OCI-LY7 (cell line): ENCODE measurements around the gene CTNNBIP1.

ENCODE experiments used
- EZH2phosphoT487 ChIP-seq: fragments of 200-600 bp; sonication (generic); IDR thresholded peaks from 2 replicates; pipeline ENCODE4 v1.6.1; 2018; ENCODE audit warnings: low read depth, borderline replicate concordance, mild to moderate bottlenecking, mixed run types, antibody characterized with exemption, low read length, moderate library complexity, mixed read lengths
- TF ChIP-seq, protein P1 (sequence below): fragments of 200-600 bp; sonication (generic); conservative IDR thresholded peaks from 2 replicates; pipeline ENCODE4 v1.5.1; 2014; ENCODE audit warnings: mild to moderate bottlenecking, antibody characterized with exemption, low read length, moderate library complexity, mixed read lengths

- TF ChIP-seq, protein P1, sequence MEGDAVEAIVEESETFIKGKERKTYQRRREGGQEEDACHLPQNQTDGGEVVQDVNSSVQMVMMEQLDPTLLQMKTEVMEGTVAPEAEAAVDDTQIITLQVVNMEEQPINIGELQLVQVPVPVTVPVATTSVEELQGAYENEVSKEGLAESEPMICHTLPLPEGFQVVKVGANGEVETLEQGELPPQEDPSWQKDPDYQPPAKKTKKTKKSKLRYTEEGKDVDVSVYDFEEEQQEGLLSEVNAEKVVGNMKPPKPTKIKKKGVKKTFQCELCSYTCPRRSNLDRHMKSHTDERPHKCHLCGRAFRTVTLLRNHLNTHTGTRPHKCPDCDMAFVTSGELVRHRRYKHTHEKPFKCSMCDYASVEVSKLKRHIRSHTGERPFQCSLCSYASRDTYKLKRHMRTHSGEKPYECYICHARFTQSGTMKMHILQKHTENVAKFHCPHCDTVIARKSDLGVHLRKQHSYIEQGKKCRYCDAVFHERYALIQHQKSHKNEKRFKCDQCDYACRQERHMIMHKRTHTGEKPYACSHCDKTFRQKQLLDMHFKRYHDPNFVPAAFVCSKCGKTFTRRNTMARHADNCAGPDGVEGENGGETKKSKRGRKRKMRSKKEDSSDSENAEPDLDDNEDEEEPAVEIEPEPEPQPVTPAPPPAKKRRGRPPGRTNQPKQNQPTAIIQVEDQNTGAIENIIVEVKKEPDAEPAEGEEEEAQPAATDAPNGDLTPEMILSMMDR, result no peak
- no peak for TF ChIP-seq EZH2phosphoT487
Observed at GRCh38 chr1:9900142-9901043, 9.7 kb downstream of the CTNNBIP1 start.
